Measurements from ENCODE around the gene PDK3. TPM values are rescaled to one million over a fixed set of nuclear protein-coding genes. Genes with fewer than 3 reads are reported as not detected.

PDK3 gene
- total and polyA plus RNA-seq, 2 donors = 7.6 to 12.5 TPM

DNA sequence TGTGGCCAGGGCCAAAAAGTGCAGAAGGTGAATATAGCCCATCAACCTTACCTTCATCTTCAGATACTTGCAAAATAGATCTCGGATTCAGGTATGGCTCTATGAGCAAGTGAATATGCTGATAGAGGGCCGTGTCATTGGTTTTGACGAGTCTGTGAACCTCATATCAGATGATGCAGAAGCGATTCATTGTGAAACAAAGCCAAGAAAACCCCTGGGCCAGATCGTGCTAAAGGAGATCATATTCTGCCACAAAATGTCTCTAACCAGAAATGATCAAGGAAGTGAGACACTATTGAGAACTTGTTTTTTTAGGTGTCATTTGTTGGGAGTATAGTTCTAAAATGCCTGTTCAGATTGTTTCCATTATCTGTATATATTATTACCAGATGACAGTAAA lies 48.3 kb downstream of the PDK3 start:
- no peak overlapping the region for H3K27ac ChIP-seq (ENCODE audit: low read depth in 1 of 2, low read length in 1 of 2)
- 93% methylated on average over 5 of the region's 5 CpGs for WGBS
- no peak overlapping the region for H3K4me3 ChIP-seq (ENCODE audit: low read length in 2 of 2)
- H3K4me1 ChIP-seq (ENCODE audit: control insufficient read depth in 2 of 2, insufficient read depth in 2 of 2, low read length in 2 of 2) = no peaks in the 10 kb centered on the region
- DNase-seq (ENCODE audit: low read depth in 6 of 9, low spot score in 9 of 9) = peak in 1 of 9 donors; percentile 8
- H3K27me3 ChIP-seq (ENCODE audit: control insufficient read depth in 2 of 2, insufficient read depth in 1 of 2, low read length in 1 of 2) = no peaks in the 10 kb centered on the region
- no peaks in the 10 kb centered on the region for H3K36me3 ChIP-seq (ENCODE audit: control insufficient read depth in 2 of 2, insufficient read depth in 2 of 2, low read length in 1 of 2)
- H3K9me3 ChIP-seq (ENCODE audit: control insufficient read depth in 2 of 2, insufficient read depth in 1 of 2, low read length in 1 of 2) = no peaks in the 10 kb centered on the region

DNA sequence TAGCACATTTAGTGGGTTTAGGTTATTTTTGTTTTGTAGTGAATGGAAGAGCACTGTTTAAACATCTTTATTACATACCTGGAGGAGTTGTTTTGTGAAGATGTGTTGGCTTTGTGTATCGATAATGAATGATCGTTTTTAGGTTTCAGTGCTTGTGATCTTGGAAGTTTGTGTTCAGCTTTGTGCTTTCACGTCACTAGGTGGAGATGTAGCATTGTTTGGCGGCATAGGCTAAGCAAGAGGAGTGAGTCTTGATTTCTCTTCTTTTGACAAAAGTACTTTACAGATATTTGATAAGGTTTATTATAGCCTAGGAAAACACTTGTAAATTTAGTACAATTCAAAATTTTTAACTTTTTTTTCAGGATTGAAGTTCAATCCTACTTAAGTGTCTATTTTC lies 50.4 kb downstream of the PDK3 start:
- no peaks in the 10 kb centered on the region for H3K9me3 ChIP-seq (ENCODE audit: control insufficient read depth in 2 of 2, insufficient read depth in 1 of 2, low read length in 1 of 2)
- WGBS = 95% methylated on average over 4 of the region's 4 CpGs
- H3K27ac ChIP-seq (ENCODE audit: low read depth in 1 of 2, low read length in 1 of 2) = no peak overlapping the region
- DNase-seq (ENCODE audit: low read depth in 6 of 9, low spot score in 9 of 9) = no peak
- no peaks in the 10 kb centered on the region for H3K4me1 ChIP-seq (ENCODE audit: control insufficient read depth in 2 of 2, insufficient read depth in 2 of 2, low read length in 2 of 2)
- no peaks in the 10 kb centered on the region for H3K27me3 ChIP-seq (ENCODE audit: control insufficient read depth in 2 of 2, insufficient read depth in 1 of 2, low read length in 1 of 2)
- no peak overlapping the region for H3K4me3 ChIP-seq (ENCODE audit: low read length in 2 of 2)
- peaks cover 0 to 3% of the 10 kb centered on the region in 2 donors for H3K36me3 ChIP-seq (ENCODE audit: control insufficient read depth in 2 of 2, insufficient read depth in 2 of 2, low read length in 1 of 2)

DNA sequence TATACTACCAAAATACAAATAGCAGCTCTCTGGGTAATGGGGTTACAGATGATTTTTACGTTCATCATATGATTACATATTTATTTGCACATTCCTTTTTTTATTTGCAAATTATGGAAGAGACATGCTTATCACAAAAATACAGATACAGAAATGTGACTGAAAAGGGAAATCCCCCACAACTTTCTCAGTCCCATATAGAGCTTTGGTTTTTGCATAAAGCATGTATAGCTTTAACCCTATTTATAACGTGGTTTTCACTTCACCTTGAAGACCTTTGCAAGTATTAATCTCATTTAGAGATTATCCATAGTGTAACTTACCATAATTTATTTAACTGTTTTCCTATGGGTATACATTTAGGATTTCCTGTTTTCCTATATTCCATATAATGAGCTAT lies 55.4 kb downstream of the PDK3 start:
- peaks cover 0 to 3% of the 10 kb centered on the region in 2 donors for H3K36me3 ChIP-seq (ENCODE audit: control insufficient read depth in 2 of 2, insufficient read depth in 2 of 2, low read length in 1 of 2)

DNA sequence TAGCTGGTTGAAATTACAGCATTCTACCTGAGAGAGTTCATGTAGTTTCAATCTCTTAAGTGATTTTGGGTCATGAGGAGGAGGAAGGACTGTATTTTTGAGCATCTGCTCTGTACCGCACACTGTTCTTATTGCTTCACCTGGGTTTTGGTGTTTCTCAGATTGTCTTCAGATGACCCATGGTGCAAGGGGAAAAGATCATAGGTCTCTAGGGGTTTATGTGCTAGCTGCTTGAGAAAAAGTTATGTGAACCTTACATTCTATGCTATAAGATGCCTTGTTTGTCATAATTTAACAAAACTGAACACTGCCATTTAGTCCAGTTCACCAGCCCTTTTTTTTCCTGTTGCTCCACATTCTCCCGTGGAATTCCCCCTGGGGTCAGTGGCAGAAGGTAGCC lies 60.4 kb downstream of the PDK3 start:
- no peak overlapping the region for H3K27ac ChIP-seq (ENCODE audit: low read depth in 1 of 2, low read length in 1 of 2)
- no peaks in the 10 kb centered on the region for H3K4me1 ChIP-seq (ENCODE audit: control insufficient read depth in 2 of 2, insufficient read depth in 2 of 2, low read length in 2 of 2)
- DNase-seq (ENCODE audit: low read depth in 6 of 9, low spot score in 9 of 9) = no peak
- 100% methylated on average over 2 of the region's 2 CpGs for WGBS
- no peaks in the 10 kb centered on the region for H3K27me3 ChIP-seq (ENCODE audit: control insufficient read depth in 2 of 2, insufficient read depth in 1 of 2, low read length in 1 of 2)
- peaks cover 0 to 6% of the 10 kb centered on the region in 2 donors for H3K36me3 ChIP-seq (ENCODE audit: control insufficient read depth in 2 of 2, insufficient read depth in 2 of 2, low read length in 1 of 2)
- no peak overlapping the region for H3K4me3 ChIP-seq (ENCODE audit: low read length in 2 of 2)
- no peaks in the 10 kb centered on the region for H3K9me3 ChIP-seq (ENCODE audit: control insufficient read depth in 2 of 2, insufficient read depth in 1 of 2, low read length in 1 of 2)

More for the DNA sequence above, 55.4 kb downstream of the PDK3 start:
- Histone ChIP-seq H3K27ac (ENCODE audit: low read depth in 1 of 2, low read length in 1 of 2) (no peak overlapping the region), H3K4me1 (ENCODE audit: control insufficient read depth in 2 of 2, insufficient read depth in 2 of 2, low read length in 2 of 2) (no peaks in the 10 kb centered on the region), H3K4me3 (ENCODE audit: low read length in 2 of 2) (no peak overlapping the region), H3K9me3 (ENCODE audit: control insufficient read depth in 2 of 2, insufficient read depth in 1 of 2, low read length in 1 of 2) (no peaks in the 10 kb centered on the region), H3K27me3 (ENCODE audit: control insufficient read depth in 2 of 2, insufficient read depth in 1 of 2, low read length in 1 of 2) (no peaks in the 10 kb centered on the region)
- no peak for DNase-seq (ENCODE audit: low read depth in 6 of 9, low spot score in 9 of 9)
- WGBS = 94% methylated on average over 2 of the region's 2 CpGs

DNA sequence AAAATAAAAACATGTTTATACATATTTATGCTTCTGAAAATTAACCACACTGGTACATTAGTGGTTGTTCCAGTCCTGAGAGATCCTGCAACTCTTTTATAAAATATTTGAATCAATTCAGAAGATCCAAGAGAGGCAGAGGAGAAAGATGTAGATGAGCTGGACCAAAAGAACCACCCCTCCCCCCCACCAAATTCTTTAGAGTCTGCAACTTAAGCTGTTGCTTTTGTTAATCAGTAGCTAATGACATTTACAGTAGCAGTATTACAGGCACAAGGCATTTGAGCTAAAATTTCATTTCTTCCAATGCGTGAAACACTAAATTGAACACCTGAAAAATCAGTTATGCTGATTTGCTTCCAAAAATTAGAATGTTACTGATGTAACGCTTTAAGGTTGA lies 61.5 kb downstream of the PDK3 start:
- peaks cover 0 to 6% of the 10 kb centered on the region in 2 donors for H3K36me3 ChIP-seq (ENCODE audit: control insufficient read depth in 2 of 2, insufficient read depth in 2 of 2, low read length in 1 of 2)
- no peaks in the 10 kb centered on the region for H3K4me1 ChIP-seq (ENCODE audit: control insufficient read depth in 2 of 2, insufficient read depth in 2 of 2, low read length in 2 of 2)
- WGBS = 98% methylated on average over 2 of the region's 2 CpGs

DNA sequence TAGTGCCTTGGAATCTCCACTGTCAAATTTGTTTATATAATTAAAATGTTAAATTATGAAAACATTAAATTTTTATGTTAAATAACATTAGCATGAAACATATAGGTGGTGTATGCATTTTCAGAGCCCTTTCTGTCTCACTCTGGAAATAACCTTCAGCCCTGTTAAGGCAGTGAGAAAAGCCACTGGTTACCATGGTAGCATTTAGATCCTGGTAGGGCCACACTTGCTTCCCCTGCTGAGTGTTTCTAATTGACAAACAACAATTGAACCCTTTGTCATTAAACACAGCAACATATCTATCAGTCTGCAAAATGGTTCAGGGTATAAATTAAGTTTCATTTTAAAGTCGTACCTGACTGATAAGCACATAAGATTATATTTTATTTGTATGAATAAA lies 63.5 kb downstream of the PDK3 start:
- no peak for DNase-seq (ENCODE audit: low read depth in 6 of 9, low spot score in 9 of 9)
- whole genome bisulfite sequencing = 98% methylated on average over 1 of the region's 1 CpG
- no peaks in the 10 kb centered on the region for H3K4me1 ChIP-seq (ENCODE audit: control insufficient read depth in 2 of 2, insufficient read depth in 2 of 2, low read length in 2 of 2)
- H3K9me3 ChIP-seq (ENCODE audit: control insufficient read depth in 2 of 2, insufficient read depth in 1 of 2, low read length in 1 of 2) = no peaks in the 10 kb centered on the region
- H3K27me3 ChIP-seq (ENCODE audit: control insufficient read depth in 2 of 2, insufficient read depth in 1 of 2, low read length in 1 of 2) = no peaks in the 10 kb centered on the region
- no peak overlapping the region for H3K27ac ChIP-seq (ENCODE audit: low read depth in 1 of 2, low read length in 1 of 2)
- no peak overlapping the region for H3K4me3 ChIP-seq (ENCODE audit: low read length in 2 of 2)
- H3K36me3 ChIP-seq (ENCODE audit: control insufficient read depth in 2 of 2, insufficient read depth in 2 of 2, low read length in 1 of 2) = peaks cover 0 to 6% of the 10 kb centered on the region in 2 donors

More for the DNA sequence above, 61.5 kb downstream of the PDK3 start:
- Histone ChIP-seq H3K27ac (ENCODE audit: low read depth in 1 of 2, low read length in 1 of 2) (no peak overlapping the region), H3K9me3 (ENCODE audit: control insufficient read depth in 2 of 2, insufficient read depth in 1 of 2, low read length in 1 of 2) (no peaks in the 10 kb centered on the region), H3K4me3 (ENCODE audit: low read length in 2 of 2) (no peak overlapping the region), H3K27me3 (ENCODE audit: control insufficient read depth in 2 of 2, insufficient read depth in 1 of 2, low read length in 1 of 2) (no peaks in the 10 kb centered on the region)
- no peak for DNase-seq (ENCODE audit: low read depth in 6 of 9, low spot score in 9 of 9)

DNA sequence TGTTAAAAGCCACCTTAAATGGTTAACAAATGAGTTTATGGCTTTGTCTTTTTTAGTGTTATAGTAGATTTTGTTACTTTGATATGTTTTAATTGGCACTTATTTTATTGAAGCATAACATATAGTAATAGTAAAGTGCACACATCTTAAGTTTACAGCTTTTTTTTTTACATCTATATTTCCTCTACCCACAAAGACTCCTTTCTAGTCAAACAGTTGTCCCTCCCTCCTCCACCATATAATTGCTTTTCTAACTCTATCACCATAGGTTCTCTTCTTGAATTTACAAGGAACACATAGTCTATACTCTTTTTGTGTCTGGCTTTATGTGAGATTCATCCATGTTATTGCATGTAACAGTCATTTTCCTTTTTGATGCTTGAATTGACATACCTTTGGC lies 71.5 kb downstream of the PDK3 start:
- no peak for DNase-seq (ENCODE audit: low read depth in 6 of 9, low spot score in 9 of 9)
- Histone ChIP-seq H3K4me3 (ENCODE audit: low read length in 2 of 2) (no peak overlapping the region), H3K27ac (ENCODE audit: low read depth in 1 of 2, low read length in 1 of 2) (no peak overlapping the region), H3K36me3 (ENCODE audit: control insufficient read depth in 2 of 2, insufficient read depth in 2 of 2, low read length in 1 of 2) (peaks cover 7 to 9% of the 10 kb centered on the region in 2 donors), H3K4me1 (ENCODE audit: control insufficient read depth in 2 of 2, insufficient read depth in 2 of 2, low read length in 2 of 2) (no peaks in the 10 kb centered on the region), H3K9me3 (ENCODE audit: control insufficient read depth in 2 of 2, insufficient read depth in 1 of 2, low read length in 1 of 2) (no peaks in the 10 kb centered on the region), H3K27me3 (ENCODE audit: control insufficient read depth in 2 of 2, insufficient read depth in 1 of 2, low read length in 1 of 2) (no peaks in the 10 kb centered on the region)

DNA sequence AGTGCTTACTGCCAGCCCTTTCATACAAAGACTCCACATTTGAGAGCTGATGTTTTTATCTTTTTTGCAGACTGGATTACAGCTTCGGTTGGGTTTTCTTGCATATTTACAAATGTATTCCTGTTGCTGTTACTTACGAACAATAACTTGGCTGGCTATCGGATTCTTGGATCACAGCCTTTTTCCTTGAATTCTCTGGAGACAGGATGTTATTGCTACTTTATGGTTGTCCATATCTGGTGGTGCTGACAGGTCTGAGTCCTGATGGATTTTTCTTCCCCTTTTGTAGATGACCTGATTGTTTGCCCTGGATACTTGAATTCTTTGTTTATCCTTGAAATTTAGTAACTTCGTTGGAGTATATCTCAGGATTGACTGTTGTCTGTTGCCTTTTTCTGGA lies 77.7 kb downstream of the PDK3 start:
- WGBS = 87% methylated on average over 4 of the region's 4 CpGs
- Histone ChIP-seq H3K4me3 (ENCODE audit: low read length in 2 of 2) (no peak overlapping the region), H3K4me1 (ENCODE audit: control insufficient read depth in 2 of 2, insufficient read depth in 2 of 2, low read length in 2 of 2) (no peaks in the 10 kb centered on the region), H3K36me3 (ENCODE audit: control insufficient read depth in 2 of 2, insufficient read depth in 2 of 2, low read length in 1 of 2) (peaks cover 3 to 4% of the 10 kb centered on the region in 2 donors), H3K9me3 (ENCODE audit: control insufficient read depth in 2 of 2, insufficient read depth in 1 of 2, low read length in 1 of 2) (no peaks in the 10 kb centered on the region), H3K27ac (ENCODE audit: low read depth in 1 of 2, low read length in 1 of 2) (no peak overlapping the region), H3K27me3 (ENCODE audit: control insufficient read depth in 2 of 2, insufficient read depth in 1 of 2, low read length in 1 of 2) (no peaks in the 10 kb centered on the region)
- no peak for DNase-seq (ENCODE audit: low read depth in 6 of 9, low spot score in 9 of 9)

DNA sequence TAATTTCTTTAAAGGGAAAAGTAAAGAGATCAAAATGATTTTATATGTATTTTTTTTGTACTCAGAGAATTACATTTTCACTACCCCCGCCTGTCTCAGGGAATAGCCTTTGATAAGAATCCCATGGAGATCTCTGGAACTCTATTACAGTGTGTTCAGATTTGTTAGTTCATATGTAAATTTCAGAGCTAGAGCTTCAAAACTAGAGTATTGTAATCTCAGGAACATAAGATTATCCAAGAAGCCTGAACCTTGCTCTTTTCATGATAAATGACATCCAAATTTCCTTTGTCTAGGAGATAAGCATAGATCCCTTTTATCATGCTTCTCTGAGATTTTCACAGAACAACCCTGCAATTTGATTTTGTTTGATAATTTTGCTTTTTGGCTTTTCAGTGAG lies 82.9 kb downstream of the PDK3 start:
- Histone ChIP-seq H3K4me3 (ENCODE audit: low read length in 2 of 2) (no peak overlapping the region), H3K4me1 (ENCODE audit: control insufficient read depth in 2 of 2, insufficient read depth in 2 of 2, low read length in 2 of 2) (no peaks in the 10 kb centered on the region), H3K27me3 (ENCODE audit: control insufficient read depth in 2 of 2, insufficient read depth in 1 of 2, low read length in 1 of 2) (no peaks in the 10 kb centered on the region), H3K9me3 (ENCODE audit: control insufficient read depth in 2 of 2, insufficient read depth in 1 of 2, low read length in 1 of 2) (no peaks in the 10 kb centered on the region), H3K27ac (ENCODE audit: low read depth in 1 of 2, low read length in 1 of 2) (no peak overlapping the region), H3K36me3 (ENCODE audit: control insufficient read depth in 2 of 2, insufficient read depth in 2 of 2, low read length in 1 of 2) (no peaks in the 10 kb centered on the region)
- no peak for DNase-seq (ENCODE audit: low read depth in 6 of 9, low spot score in 9 of 9)
- 100% methylated on average over 1 of the region's 1 CpG for WGBS

DNA sequence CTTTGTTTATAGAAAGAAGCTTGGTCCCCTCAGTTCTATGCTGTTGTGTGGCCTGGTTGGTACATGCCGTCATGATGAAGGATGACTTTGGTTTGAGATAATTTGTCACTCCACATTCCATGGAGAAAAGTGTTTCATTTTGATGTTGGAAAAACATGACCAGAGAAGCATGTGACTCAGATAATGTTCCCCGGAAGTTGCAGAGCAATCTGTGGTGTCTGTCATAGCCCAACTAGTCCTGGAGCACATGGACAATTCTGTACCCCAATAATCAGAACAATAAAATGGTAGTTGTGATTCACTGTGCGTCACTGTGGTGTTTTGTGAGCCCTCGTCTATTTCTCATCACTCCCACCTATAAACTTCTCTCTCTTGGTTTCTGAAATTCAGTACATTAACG lies 85.1 kb downstream of the PDK3 start:
- DNase-seq (ENCODE audit: low read depth in 6 of 9, low spot score in 9 of 9) = no peak
- no peak overlapping the region for H3K27ac ChIP-seq (ENCODE audit: low read depth in 1 of 2, low read length in 1 of 2)
- H3K4me1 ChIP-seq (ENCODE audit: control insufficient read depth in 2 of 2, insufficient read depth in 2 of 2, low read length in 2 of 2) = no peaks in the 10 kb centered on the region
- 96% methylated on average over 5 of the region's 5 CpGs for WGBS
- H3K27me3 ChIP-seq (ENCODE audit: control insufficient read depth in 2 of 2, insufficient read depth in 1 of 2, low read length in 1 of 2) = no peaks in the 10 kb centered on the region
- no peak overlapping the region for H3K4me3 ChIP-seq (ENCODE audit: low read length in 2 of 2)
- no peaks in the 10 kb centered on the region for H3K36me3 ChIP-seq (ENCODE audit: control insufficient read depth in 2 of 2, insufficient read depth in 2 of 2, low read length in 1 of 2)
- no peaks in the 10 kb centered on the region for H3K9me3 ChIP-seq (ENCODE audit: control insufficient read depth in 2 of 2, insufficient read depth in 1 of 2, low read length in 1 of 2)

Measured in thymus (tissue), 11 donors.